Type B pancreatic cell (in vitro differentiated cells): ENCODE measurements around the gene LGI2. TPM values are rescaled to one million over a fixed set of nuclear protein-coding genes. Genes with fewer than 3 reads are reported as not detected.

Source experiments
- DNase-seq: peaks from one replicate; pipeline ENCODE4 v3.0.0; 2021; ENCODE audit warnings: mixed read lengths; ENCODE audit not compliant: unreplicated experiment; ENCODE audit errors: extremely low spot score
- H3K27ac Mint-ChIP-seq: 2 replicates; pipeline ENCODE4 v1.8.0; 2021; ENCODE audit warnings: mild to moderate bottlenecking, mixed read lengths
- H3K27me3 Mint-ChIP-seq: 2 replicates; pipeline ENCODE4 v1.8.0; 2021; ENCODE audit warnings: mixed read lengths
- H3K36me3 Mint-ChIP-seq: 2 replicates; pipeline ENCODE4 v1.8.0; 2021; ENCODE audit warnings: mixed read lengths
- H3K4me1 Mint-ChIP-seq: one replicate; pipeline ENCODE4 v1.8.0; 2021; ENCODE audit warnings: mixed read lengths; ENCODE audit not compliant: unreplicated experiment
- H3K4me3 Mint-ChIP-seq: 2 replicates; pipeline ENCODE4 v1.8.0; 2021; ENCODE audit warnings: mild to moderate bottlenecking, mixed read lengths
- H3K9me3 Mint-ChIP-seq: 2 replicates; pipeline ENCODE4 v1.8.0; 2021; ENCODE audit warnings: mixed read lengths
- total RNA-seq: library from RNA; stranded (reverse); gene quantifications from 2 replicates; pipeline ENCODE4 v1.2.1, GENCODE V29; 2021; ENCODE audit warnings: low replicate concordance
- TF ChIP-seq, protein P1 (sequence below): fragments of 200-600 bp; sonication (generic); conservative IDR thresholded peaks from 2 replicates; pipeline ENCODE4 v1.5.0; 2021; ENCODE audit warnings: antibody characterized with exemption, mild to moderate bottlenecking

Gene LGI2
- total RNA-seq, 1 donor from 2014 or later: 5.4 TPM

DNA sequence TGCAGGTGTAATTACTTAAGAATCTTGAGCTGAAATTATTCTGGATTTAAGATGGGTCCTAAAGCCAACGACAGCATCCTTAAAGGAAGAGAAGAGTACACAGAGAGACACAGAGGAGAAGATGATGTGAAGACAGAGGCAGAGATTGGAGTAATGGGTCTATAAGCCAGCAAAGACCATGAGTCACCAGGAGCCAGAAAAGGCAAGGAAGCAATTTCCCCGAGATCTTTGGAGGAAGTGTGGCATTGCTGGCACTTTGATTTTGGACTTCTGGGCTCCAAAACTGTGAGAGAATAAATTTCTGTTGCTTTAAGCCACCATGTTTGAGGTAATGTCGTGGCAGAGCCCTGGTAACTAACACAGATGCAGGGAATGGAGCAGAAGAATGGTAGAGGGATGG, 32.4 kb upstream of the LGI2 start:
- no peak overlapping the region for H3K4me3 Mint-ChIP-seq
- TF ChIP-seq, protein P1, sequence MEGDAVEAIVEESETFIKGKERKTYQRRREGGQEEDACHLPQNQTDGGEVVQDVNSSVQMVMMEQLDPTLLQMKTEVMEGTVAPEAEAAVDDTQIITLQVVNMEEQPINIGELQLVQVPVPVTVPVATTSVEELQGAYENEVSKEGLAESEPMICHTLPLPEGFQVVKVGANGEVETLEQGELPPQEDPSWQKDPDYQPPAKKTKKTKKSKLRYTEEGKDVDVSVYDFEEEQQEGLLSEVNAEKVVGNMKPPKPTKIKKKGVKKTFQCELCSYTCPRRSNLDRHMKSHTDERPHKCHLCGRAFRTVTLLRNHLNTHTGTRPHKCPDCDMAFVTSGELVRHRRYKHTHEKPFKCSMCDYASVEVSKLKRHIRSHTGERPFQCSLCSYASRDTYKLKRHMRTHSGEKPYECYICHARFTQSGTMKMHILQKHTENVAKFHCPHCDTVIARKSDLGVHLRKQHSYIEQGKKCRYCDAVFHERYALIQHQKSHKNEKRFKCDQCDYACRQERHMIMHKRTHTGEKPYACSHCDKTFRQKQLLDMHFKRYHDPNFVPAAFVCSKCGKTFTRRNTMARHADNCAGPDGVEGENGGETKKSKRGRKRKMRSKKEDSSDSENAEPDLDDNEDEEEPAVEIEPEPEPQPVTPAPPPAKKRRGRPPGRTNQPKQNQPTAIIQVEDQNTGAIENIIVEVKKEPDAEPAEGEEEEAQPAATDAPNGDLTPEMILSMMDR: no peak
- no peak overlapping the region for H3K27ac Mint-ChIP-seq
- H3K4me1 Mint-ChIP-seq: peaks cover 6% of the 10 kb centered on the region
- no peaks in the 10 kb centered on the region for H3K36me3 Mint-ChIP-seq
- DNase-seq: no peak
- peaks cover 3% of the 10 kb centered on the region for H3K27me3 Mint-ChIP-seq
- no peaks in the 10 kb centered on the region for H3K9me3 Mint-ChIP-seq

DNA sequence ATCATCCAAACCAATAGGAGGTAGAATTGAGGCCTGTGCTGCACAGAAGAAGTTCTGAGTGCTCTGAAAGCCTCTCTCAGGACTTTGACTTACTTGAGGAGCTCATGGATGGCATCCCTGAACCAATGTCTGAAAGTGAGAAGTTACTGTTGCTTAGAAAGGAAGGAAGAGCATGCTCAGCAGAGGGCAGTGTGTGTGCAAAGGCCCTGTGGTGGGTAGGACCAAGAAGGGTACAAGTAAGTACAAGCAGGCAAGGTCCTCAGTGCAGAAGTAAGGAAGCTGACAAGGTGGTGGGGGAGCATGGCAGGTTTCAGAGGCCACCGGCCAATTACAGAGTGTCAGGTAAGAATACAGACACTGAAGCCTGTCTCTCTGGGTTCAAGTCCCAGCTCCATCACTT, 31.4 kb upstream of the LGI2 start:
- Mint-ChIP-seq H3K27ac (no peak overlapping the region), H3K4me3 (no peak overlapping the region), H3K9me3 (no peaks in the 10 kb centered on the region), H3K27me3 (peaks cover 3% of the 10 kb centered on the region), H3K36me3 (no peaks in the 10 kb centered on the region), H3K4me1 (peaks cover 6% of the 10 kb centered on the region)
- no peak for DNase-seq
- TF ChIP-seq, protein P1: no peak

DNA sequence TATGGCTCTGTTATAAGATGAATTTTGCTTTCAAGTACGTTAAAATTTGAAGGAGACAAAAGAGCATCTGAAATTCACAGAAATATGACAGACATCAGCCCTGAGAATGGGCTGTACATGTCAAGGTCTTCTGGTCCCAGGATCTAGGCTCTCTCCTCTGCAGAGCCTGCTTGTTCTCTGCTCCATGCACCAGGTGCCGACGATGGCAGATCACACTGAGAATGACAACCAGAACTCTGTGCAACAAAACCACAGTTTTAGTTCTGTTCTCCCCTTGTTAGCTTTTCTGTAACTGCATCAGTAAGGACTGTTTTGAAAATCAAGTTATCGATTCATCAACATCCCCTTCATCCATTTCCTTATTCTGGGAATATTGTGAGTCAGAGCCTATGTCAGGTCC, 30.9 kb upstream of the LGI2 start:
- no peak for DNase-seq
- no peak overlapping the region for H3K4me3 Mint-ChIP-seq
- peaks cover 3% of the 10 kb centered on the region for H3K27me3 Mint-ChIP-seq
- no peaks in the 10 kb centered on the region for H3K36me3 Mint-ChIP-seq
- peaks cover 6% of the 10 kb centered on the region for H3K4me1 Mint-ChIP-seq
- no peak overlapping the region for H3K27ac Mint-ChIP-seq
- H3K9me3 Mint-ChIP-seq: no peaks in the 10 kb centered on the region
- TF ChIP-seq, protein P1: no peak

DNA sequence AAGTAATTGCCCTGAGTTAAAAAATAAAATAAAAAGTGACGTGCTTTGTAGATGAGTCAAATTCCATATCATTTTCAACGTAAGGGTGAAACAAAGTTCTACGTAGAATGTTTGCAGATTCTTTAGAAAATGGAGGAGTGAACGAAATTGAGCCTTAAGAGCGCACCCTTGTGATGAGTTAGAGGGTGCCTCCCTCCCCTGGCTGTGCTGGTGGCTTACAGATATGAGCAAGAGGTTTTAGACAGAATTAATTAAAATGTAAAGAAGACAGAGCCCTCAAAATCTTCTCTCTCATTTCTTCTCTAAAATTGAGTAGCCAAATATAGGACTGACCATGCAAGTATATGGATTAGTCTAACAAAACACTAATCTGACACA, 30.2 kb upstream of the LGI2 start:
- H3K4me1 Mint-ChIP-seq: peaks cover 6% of the 10 kb centered on the region
- no peaks in the 10 kb centered on the region for H3K36me3 Mint-ChIP-seq
- H3K27ac Mint-ChIP-seq: no peak overlapping the region
- TF ChIP-seq, protein P1: no peak
- no peaks in the 10 kb centered on the region for H3K9me3 Mint-ChIP-seq
- DNase-seq: no peak
- peaks cover 3% of the 10 kb centered on the region for H3K27me3 Mint-ChIP-seq
- no peak overlapping the region for H3K4me3 Mint-ChIP-seq

DNA sequence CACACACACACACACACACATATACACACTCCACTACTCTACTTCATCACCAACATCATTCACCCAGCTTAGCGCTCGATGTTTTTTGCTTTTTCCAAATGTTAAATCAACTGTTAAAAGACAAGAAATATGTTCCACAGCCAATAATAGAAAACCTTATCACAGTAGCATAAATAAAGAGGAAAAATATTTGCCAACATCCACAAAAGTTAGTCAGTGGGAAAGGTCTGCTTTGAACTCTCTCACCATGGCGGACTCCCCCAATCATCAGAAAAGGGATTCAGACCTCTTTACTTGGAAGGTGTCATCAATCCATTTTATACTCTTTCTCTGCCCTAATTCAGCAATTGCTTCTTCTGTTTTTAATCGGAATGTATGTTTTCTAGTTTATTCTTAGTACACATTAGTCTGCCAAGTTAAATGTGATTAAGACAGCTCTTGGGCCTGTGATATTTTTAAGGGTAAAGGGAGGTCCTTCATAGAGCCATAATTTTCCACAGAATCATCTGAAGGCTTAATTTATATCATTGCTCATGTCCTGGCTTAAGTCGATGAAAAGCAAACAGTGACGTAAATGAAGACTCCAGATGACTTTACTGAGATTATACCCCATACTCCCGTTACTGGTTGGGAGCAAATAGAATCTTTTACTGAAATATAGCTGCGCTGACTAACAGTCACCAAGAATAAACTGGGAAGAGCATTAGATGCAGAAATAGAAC, 29.7 kb upstream of the LGI2 start:
- Mint-ChIP-seq H3K4me3 (no peak overlapping the region), H3K27ac (no peak overlapping the region), H3K27me3 (peaks cover 3% of the 10 kb centered on the region), H3K36me3 (no peaks in the 10 kb centered on the region), H3K9me3 (no peaks in the 10 kb centered on the region), H3K4me1 (peaks cover 6% of the 10 kb centered on the region)
- TF ChIP-seq, protein P1: no peak
- DNase-seq: no peak

DNA sequence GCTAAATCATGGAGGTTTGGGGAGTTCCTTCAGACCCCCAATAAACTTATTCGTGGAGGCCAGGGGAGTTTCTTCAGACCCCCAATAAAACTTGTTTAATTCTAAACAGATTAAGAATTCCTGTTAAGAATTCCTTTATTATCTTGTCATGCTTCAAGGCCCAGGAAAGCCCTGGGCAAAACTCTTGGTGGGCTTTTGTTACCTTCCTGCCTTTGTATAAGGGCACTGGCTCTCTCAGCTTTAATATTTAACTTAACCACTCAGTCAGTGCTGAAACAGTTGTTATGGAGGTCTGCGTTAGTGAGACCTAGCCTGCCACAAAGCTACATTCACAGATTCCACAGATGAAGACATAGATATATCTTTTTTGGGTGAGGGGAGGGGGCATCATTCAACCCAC, 29.0 kb upstream of the LGI2 start:
- H3K36me3 Mint-ChIP-seq: no peaks in the 10 kb centered on the region
- TF ChIP-seq, protein P1: no peak
- H3K27me3 Mint-ChIP-seq: peaks cover 3% of the 10 kb centered on the region
- H3K4me1 Mint-ChIP-seq: peaks cover 6% of the 10 kb centered on the region
- no peaks in the 10 kb centered on the region for H3K9me3 Mint-ChIP-seq
- H3K4me3 Mint-ChIP-seq: no peak overlapping the region
- no peak for DNase-seq
- H3K27ac Mint-ChIP-seq: no peak overlapping the region
